H9 (cell line): ENCODE data around the gene EIF5A. TPM values are rescaled to one million over a fixed set of nuclear protein-coding genes. Genes with fewer than 3 reads are reported as not detected.

ENCODE experiments used
- DNase-seq: peaks from one replicate; pipeline ENCODE4 v3.0.0-alpha.2; 2017
- H2AFZ ChIP-seq: one replicate; pipeline ENCODE4 v1.6.1; 2013; ENCODE audit warnings: mild to moderate bottlenecking, low read length, control low read depth, moderate library complexity
- H2AK5ac ChIP-seq: 2 replicates; pipeline ENCODE4 v1.6.1; 2013; ENCODE audit warnings: low read length, control low read depth, mixed read lengths; ENCODE audit not compliant: insufficient read length
- H2BK120ac ChIP-seq: one replicate; pipeline ENCODE4 v1.6.1; 2013; ENCODE audit warnings: low read depth, mild to moderate bottlenecking, low read length, control low read depth, inconsistent platforms; ENCODE audit not compliant: poor library complexity, severe bottlenecking
- H2BK12ac ChIP-seq: 2 replicates; pipeline ENCODE4 v1.6.1; 2013; ENCODE audit warnings: low read length, control low read depth, mixed read lengths, low read depth; ENCODE audit not compliant: insufficient read length
- H2BK15ac ChIP-seq: 2 replicates; pipeline ENCODE4 v1.6.1; 2013; ENCODE audit warnings: low read depth, low read length, control low read depth
- H2BK20ac ChIP-seq: one replicate; pipeline ENCODE4 v1.6.1; 2013; ENCODE audit warnings: low read depth, mild to moderate bottlenecking, low read length, control low read depth, inconsistent platforms; ENCODE audit not compliant: poor library complexity, severe bottlenecking
- H2BK5ac ChIP-seq: 2 replicates; pipeline ENCODE4 v1.6.1; 2013; ENCODE audit warnings: low read length, control low read depth, mixed read lengths; ENCODE audit not compliant: insufficient read length
- H3K14ac ChIP-seq: 2 replicates; pipeline ENCODE4 v1.6.1; 2013; ENCODE audit warnings: low read length, control low read depth; ENCODE audit not compliant: insufficient read depth
- H3K18ac ChIP-seq: 2 replicates; pipeline ENCODE4 v1.6.1; 2013; ENCODE audit warnings: low read depth, mild to moderate bottlenecking, mixed read lengths, low read length, control low read depth; ENCODE audit not compliant: insufficient read length
- H3K23ac ChIP-seq: 2 replicates; pipeline ENCODE4 v1.6.1; 2013; ENCODE audit warnings: low read length, control low read depth, mixed read lengths, low read depth; ENCODE audit not compliant: insufficient read length
- H3K23me2 ChIP-seq: 2 replicates; pipeline ENCODE4 v1.6.1; 2013; ENCODE audit warnings: low read depth, mild to moderate bottlenecking, mixed read lengths, low read length, control low read depth; ENCODE audit not compliant: insufficient read length, poor library complexity, severe bottlenecking
- H3K27ac ChIP-seq: 2 replicates; pipeline ENCODE4 v1.5.1; 2013; ENCODE audit warnings: low read length, control low read depth, mixed read lengths, low read depth; ENCODE audit not compliant: insufficient read length
- H3K27me3 ChIP-seq: 2 replicates; pipeline ENCODE4 v1.6.1; 2013; ENCODE audit warnings: low read length, control low read depth, inconsistent platforms; ENCODE audit not compliant: insufficient read depth
- H3K4ac ChIP-seq: 2 replicates; pipeline ENCODE4 v1.6.1; 2013; ENCODE audit warnings: low read depth, mild to moderate bottlenecking, control low read depth, inconsistent platforms, low read length, moderate library complexity
- H3K4me1 ChIP-seq: 2 replicates; pipeline ENCODE4 v1.6.1; 2013; ENCODE audit warnings: low read length, control low read depth, inconsistent platforms; ENCODE audit not compliant: insufficient read depth
- H3K4me2 ChIP-seq: 2 replicates; pipeline ENCODE4 v1.6.1; 2013; ENCODE audit warnings: low read length, control low read depth, mixed read lengths; ENCODE audit not compliant: insufficient read length, insufficient read depth
- H3K56ac ChIP-seq: 2 replicates; pipeline ENCODE4 v1.6.1; 2013; ENCODE audit warnings: low read depth, mild to moderate bottlenecking, mixed read lengths, low read length, control low read depth; ENCODE audit not compliant: insufficient read length
- H3K79me1 ChIP-seq: 2 replicates; pipeline ENCODE4 v1.6.1; 2013; ENCODE audit warnings: low read depth, mild to moderate bottlenecking, moderate library complexity, low read length, control low read depth, inconsistent platforms; ENCODE audit not compliant: insufficient read depth, poor library complexity, severe bottlenecking
- H3K79me2 ChIP-seq: 2 replicates; pipeline ENCODE4 v1.6.1; 2013; ENCODE audit warnings: low read length, control low read depth, inconsistent platforms; ENCODE audit not compliant: insufficient read depth
- H3K9ac ChIP-seq: 2 replicates; pipeline ENCODE4 v1.6.1; 2013; ENCODE audit warnings: low read length, control low read depth, mixed read lengths; ENCODE audit not compliant: insufficient read length; ENCODE audit errors: extremely low read depth
- H3K9me3 ChIP-seq: one replicate; pipeline ENCODE4 v1.6.1; 2013; ENCODE audit warnings: low read depth, low read length, inconsistent platforms; ENCODE audit not compliant: control insufficient read depth
- H3T11ph ChIP-seq: one replicate; pipeline ENCODE4 v1.6.1; 2013; ENCODE audit warnings: mild to moderate bottlenecking, low read length, control low read depth, inconsistent platforms
- H4K20me1 ChIP-seq: one replicate; pipeline ENCODE4 v1.6.1; 2013; ENCODE audit not compliant: control insufficient read depth, insufficient read length, insufficient read depth
- H4K5ac ChIP-seq: 2 replicates; pipeline ENCODE4 v1.6.1; 2013; ENCODE audit warnings: low read depth, mild to moderate bottlenecking, mixed read lengths, low read length, control low read depth; ENCODE audit not compliant: insufficient read length
- H4K8ac ChIP-seq: replicated peaks from 2 replicates; pipeline ENCODE4 v1.6.1; 2013; ENCODE audit warnings: low read length, control low read depth, mixed read lengths, low read depth; ENCODE audit not compliant: insufficient read length
- H4K91ac ChIP-seq: 2 replicates; pipeline ENCODE4 v1.6.1; 2013; ENCODE audit warnings: low read depth, mild to moderate bottlenecking, moderate library complexity, mixed read lengths, low read length, control low read depth; ENCODE audit not compliant: insufficient read length
- H3K27ac Mint-ChIP-seq, 3 experiments: 2 replicates in 2 of 3; 3 replicates in 1 of 3; pipeline ENCODE4 v1.8.0; 2020 to 2021; ENCODE audit warnings: mixed read lengths in 3 of 3, mild to moderate bottlenecking in 1 of 3, moderate library complexity in 1 of 3
- H3K27me3 Mint-ChIP-seq: 2 replicates; pipeline ENCODE4 v1.8.0; 2021; ENCODE audit warnings: low read depth, mild to moderate bottlenecking, moderate library complexity, mixed read lengths
- H3K36me3 Mint-ChIP-seq, 3 experiments: 2 replicates in 2 of 3; 3 replicates in 1 of 3; pipeline ENCODE4 v1.8.0; 2020 to 2021; ENCODE audit warnings: low read depth in 3 of 3, mixed read lengths in 3 of 3; ENCODE audit not compliant: insufficient read depth in 1 of 3
- H3K4me1 Mint-ChIP-seq, 2 experiments: 2 replicates each; pipeline ENCODE4 v1.8.0; 2020; ENCODE audit warnings: mixed read lengths in 2 of 2
- H3K4me3 Mint-ChIP-seq, 2 experiments: 2 replicates in 1 of 2; 3 replicates in 1 of 2; pipeline ENCODE4 v1.8.0; 2020 to 2021; ENCODE audit warnings: mild to moderate bottlenecking in 2 of 2, mixed read lengths in 2 of 2, moderate library complexity in 1 of 2
- H3K9me3 Mint-ChIP-seq, 2 experiments: 2 replicates in 1 of 2; 3 replicates in 1 of 2; pipeline ENCODE4 v1.8.0; 2020; ENCODE audit warnings: mild to moderate bottlenecking in 2 of 2, mixed read lengths in 2 of 2, moderate library complexity in 1 of 2
- WGBS: extraction: QIAGEN DNeasy Blood & Tissue Kit; methylation state at CpG from one replicate; pipeline ENCODE4 v1.1.7; 2013; ENCODE audit warnings: missing lambda C conversion rate, low lambda C conversion rate, mixed read lengths; ENCODE audit not compliant: insufficient read length; ENCODE audit errors: extremely low coverage; 5-methylcytosine and 5-hydroxymethylcytosine counted together
- total RNA-seq: library from RNA; stranded (reverse); gene quantifications from 2 replicates; pipeline ENCODE4 v1.2.1, GENCODE V29; 2021
- TF ChIP-seq, protein P1 (sequence below): fragments of 200-600 bp; sonication (generic); conservative IDR thresholded peaks from 3 replicates; pipeline ENCODE4 v1.8.0; 2021; ENCODE audit warnings: antibody characterized with exemption, mild to moderate bottlenecking

EIF5A gene
- total RNA-seq, 1 experiment from 2014 or later, result 978 TPM

DNA sequence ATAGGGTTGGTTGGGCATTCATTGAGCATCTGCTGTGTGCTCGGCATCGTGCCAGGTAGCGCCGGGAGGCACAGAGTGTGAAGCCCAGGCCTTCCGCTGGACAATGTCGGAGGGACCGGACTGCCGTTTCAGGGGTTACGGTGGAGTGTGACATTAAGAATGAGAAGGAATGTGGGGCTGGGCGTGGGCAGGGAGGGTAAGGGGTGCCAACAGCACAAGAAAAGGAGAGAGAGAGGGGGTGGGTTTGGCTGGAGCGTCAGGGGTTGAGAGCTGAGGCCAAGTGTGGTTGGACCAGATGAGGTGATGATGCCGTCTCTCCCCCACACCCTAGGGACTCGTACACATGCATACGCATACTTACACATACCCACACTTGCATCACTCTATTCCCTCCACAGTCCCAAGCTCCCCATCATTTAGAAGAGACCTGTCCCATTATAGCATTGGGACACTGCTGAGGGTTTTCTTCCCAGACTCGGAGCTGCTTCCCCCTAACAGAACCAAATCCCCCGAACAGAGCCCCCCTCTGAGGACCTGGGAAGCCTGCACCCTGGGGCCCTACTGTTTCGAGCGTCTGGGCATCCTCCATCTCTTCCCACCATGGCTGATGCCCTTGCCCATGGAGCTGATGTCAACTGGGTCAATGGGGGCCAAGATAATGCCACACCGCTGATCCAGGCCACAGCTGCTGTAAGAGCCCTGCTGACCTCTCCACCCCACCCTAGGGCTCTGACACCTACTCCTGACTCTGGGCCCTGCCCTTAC is 41.2 kb downstream of the EIF5A start:
- no peak overlapping the region for H3T11ph ChIP-seq
- no peak overlapping the region for H2AFZ ChIP-seq
- H3K27me3 ChIP-seq, result no peaks in the 10 kb centered on the region
- no peak overlapping the region for H3K18ac ChIP-seq
- H3K27ac ChIP-seq, result no peak overlapping the region
- no peak overlapping the region for H2AK5ac ChIP-seq
- no peak overlapping the region for H4K91ac ChIP-seq
- H2BK12ac ChIP-seq, result no peak overlapping the region
- Mint-ChIP-seq H3K4me1 (peaks cover 21 to 23% of the 10 kb centered on the region in 2 experiments), H3K27ac (no peak overlapping the region; a peak in 1 of 7 replicates), H3K27me3 (peaks cover 5% of the 10 kb centered on the region), H3K4me3 (peak overlapping the region in 1 of 2 experiments; percentile 10; a peak in 1 of 5 replicates), H3K36me3 (no peaks in the 10 kb centered on the region; a peak in 1 of 7 replicates), H3K9me3 (no peaks in the 10 kb centered on the region)
- H3K23me2 ChIP-seq, result peaks cover 12% of the 10 kb centered on the region
- TF ChIP-seq, protein P1, sequence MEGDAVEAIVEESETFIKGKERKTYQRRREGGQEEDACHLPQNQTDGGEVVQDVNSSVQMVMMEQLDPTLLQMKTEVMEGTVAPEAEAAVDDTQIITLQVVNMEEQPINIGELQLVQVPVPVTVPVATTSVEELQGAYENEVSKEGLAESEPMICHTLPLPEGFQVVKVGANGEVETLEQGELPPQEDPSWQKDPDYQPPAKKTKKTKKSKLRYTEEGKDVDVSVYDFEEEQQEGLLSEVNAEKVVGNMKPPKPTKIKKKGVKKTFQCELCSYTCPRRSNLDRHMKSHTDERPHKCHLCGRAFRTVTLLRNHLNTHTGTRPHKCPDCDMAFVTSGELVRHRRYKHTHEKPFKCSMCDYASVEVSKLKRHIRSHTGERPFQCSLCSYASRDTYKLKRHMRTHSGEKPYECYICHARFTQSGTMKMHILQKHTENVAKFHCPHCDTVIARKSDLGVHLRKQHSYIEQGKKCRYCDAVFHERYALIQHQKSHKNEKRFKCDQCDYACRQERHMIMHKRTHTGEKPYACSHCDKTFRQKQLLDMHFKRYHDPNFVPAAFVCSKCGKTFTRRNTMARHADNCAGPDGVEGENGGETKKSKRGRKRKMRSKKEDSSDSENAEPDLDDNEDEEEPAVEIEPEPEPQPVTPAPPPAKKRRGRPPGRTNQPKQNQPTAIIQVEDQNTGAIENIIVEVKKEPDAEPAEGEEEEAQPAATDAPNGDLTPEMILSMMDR, result no peak
- no peak overlapping the region for H3K56ac ChIP-seq
- H4K5ac ChIP-seq, result no peak overlapping the region
- H2BK120ac ChIP-seq, result no peak overlapping the region
- H3K79me1 ChIP-seq, result no peaks in the 10 kb centered on the region
- no peak overlapping the region for H3K4me2 ChIP-seq
- no peak overlapping the region for H2BK5ac ChIP-seq
- no peak overlapping the region for H4K8ac ChIP-seq
- no peaks in the 10 kb centered on the region for H3K79me2 ChIP-seq
- H2BK15ac ChIP-seq, result no peak overlapping the region
- no peaks in the 10 kb centered on the region for H3K9me3 ChIP-seq
- H3K23ac ChIP-seq, result no peak overlapping the region
- DNase-seq, result no peak
- H2BK20ac ChIP-seq, result no peak overlapping the region
- no peaks in the 10 kb centered on the region for H4K20me1 ChIP-seq
- no peak overlapping the region for H3K4ac ChIP-seq
- WGBS, result no CpG with 5 or more reads among the region's 19 CpGs
- H3K14ac ChIP-seq, result no peak overlapping the region; the same call in 1 of the 2 replicates
- H3K9ac ChIP-seq, result no peak overlapping the region
- 0 out of 2 replicates have a peak, but pooled peaks cover 2% of the 10 kb centered on the region for H3K4me1 ChIP-seq
